Keratinocyte (primary cell): ENCODE data around the gene ALDH3B2.

Experiments
- EZH2 ChIP-seq: IDR thresholded peaks from one replicate; pipeline ENCODE4 v1.6.1; 2012; ENCODE audit warnings: inconsistent platforms, mild to moderate bottlenecking, low read length, moderate library complexity
- TF ChIP-seq, protein P1 (sequence below), 3 experiments: IDR thresholded peaks in 1 of 3; conservative IDR thresholded peaks in 1 of 3; optimal IDR thresholded peaks in 1 of 3; 2 replicates in 2 of 3; 3 replicates in 1 of 3; pipeline versions ENCODE3 to v1.5.1; 2011; ENCODE audit warnings: low read length in 3 of 3, mild to moderate bottlenecking in 3 of 3, moderate library complexity in 2 of 3, control low read depth in 1 of 3, inconsistent platforms in 1 of 3; ENCODE audit not compliant: insufficient read depth in 2 of 3; ENCODE audit errors: extremely low read depth in 1 of 3

DNA sequence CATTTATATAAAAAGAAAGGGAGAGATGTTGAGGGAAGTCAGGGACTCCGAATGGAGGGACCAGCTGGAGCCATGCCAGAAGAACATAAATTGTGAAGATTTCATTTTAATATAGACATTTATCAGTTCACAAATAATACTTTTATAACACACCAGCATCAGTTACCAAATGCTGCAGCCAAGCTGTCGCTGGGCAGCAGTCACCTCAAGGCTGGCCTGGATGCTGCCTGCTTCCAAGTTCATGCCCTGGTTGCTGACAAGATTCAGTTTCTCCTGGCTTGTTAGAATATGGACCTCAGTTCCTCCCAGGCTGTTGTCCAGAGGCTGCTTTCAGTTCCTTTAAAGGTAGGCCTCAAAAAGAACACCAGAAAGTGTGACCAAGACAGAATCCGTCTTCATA is 30.8 kb upstream of the ALDH3B2 start:
- TF ChIP-seq, protein P1, sequence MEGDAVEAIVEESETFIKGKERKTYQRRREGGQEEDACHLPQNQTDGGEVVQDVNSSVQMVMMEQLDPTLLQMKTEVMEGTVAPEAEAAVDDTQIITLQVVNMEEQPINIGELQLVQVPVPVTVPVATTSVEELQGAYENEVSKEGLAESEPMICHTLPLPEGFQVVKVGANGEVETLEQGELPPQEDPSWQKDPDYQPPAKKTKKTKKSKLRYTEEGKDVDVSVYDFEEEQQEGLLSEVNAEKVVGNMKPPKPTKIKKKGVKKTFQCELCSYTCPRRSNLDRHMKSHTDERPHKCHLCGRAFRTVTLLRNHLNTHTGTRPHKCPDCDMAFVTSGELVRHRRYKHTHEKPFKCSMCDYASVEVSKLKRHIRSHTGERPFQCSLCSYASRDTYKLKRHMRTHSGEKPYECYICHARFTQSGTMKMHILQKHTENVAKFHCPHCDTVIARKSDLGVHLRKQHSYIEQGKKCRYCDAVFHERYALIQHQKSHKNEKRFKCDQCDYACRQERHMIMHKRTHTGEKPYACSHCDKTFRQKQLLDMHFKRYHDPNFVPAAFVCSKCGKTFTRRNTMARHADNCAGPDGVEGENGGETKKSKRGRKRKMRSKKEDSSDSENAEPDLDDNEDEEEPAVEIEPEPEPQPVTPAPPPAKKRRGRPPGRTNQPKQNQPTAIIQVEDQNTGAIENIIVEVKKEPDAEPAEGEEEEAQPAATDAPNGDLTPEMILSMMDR (optimal IDR thresholded peaks at IDR 0.05 in 1 of 3, IDR thresholded peaks at IDR 0.05 in 1 of 3, conservative IDR thresholded peaks at IDR 0.05 in 1 of 3; ENCODE audit: extremely low read depth in 1 of 3, insufficient read depth in 2 of 3, low read length in 3 of 3), result no peak
- no peak for TF ChIP-seq EZH2
